ENCODE measurements around the gene VAPB. TPM values are rescaled to one million over a fixed set of nuclear protein-coding genes. Genes with fewer than 3 reads are reported as not detected.

VAPB gene
- total and polyA plus RNA-seq, 10 donors, result 11.2 to 32.5 (median 23.3) TPM

DNA sequence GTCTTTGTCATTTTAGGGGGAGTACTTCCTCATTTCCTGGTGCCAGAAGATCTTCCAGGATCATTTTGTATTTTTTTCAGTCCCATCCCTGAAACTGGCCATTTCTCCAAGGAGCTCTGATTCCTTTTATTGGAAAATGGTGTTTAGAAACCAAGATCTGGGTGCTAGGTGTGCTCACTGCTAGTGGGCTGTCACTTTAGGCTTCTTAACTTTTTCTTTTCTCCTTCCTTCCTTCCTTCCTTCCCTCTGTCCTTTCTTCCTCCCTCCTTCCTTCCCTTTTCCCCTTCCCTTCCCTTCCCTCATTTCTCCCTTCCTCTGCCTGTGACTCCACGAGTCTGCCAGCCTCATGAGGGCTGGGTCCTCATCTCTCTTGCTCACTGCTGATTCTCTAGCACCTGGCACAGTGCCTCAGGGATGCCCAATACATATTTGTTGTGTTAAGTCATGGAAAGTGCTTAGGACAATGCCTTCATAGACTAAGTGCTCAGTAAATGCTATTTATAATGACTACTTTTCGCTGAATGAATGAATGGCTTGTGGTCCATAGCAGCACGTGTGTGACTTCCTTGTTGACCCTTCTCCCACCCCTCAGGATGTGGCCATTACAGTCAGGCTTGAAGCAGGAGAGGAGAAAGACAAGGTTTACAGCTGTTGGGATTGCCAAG is 89.2 kb downstream of the VAPB start:
- peaks cover 0 to 10% (median 0%) of the 10 kb centered on the region in 7 donors for H3K27me3 ChIP-seq (replicated peaks in 1 of 7)
- H3K4me1 ChIP-seq, result no peaks in the 10 kb centered on the region
- DNase-seq, result no peak
- no peak overlapping the region for H3K4me3 ChIP-seq
- H3K9me3 ChIP-seq, result peaks cover 0 to 23% (median 14%) of the 10 kb centered on the region in 8 donors
- WGBS, 5 donors, result 76 to 91% (median 84%) methylated on average over 3 of the region's 3 CpGs
- no peaks in the 10 kb centered on the region for H3K36me3 ChIP-seq
- intact Hi-C loops (cut with DNase I; ENCODE audit: low total_unique reads), result no loop called here
- no peak overlapping the region for H3K27ac ChIP-seq
- TF ChIP-seq, protein P1, sequence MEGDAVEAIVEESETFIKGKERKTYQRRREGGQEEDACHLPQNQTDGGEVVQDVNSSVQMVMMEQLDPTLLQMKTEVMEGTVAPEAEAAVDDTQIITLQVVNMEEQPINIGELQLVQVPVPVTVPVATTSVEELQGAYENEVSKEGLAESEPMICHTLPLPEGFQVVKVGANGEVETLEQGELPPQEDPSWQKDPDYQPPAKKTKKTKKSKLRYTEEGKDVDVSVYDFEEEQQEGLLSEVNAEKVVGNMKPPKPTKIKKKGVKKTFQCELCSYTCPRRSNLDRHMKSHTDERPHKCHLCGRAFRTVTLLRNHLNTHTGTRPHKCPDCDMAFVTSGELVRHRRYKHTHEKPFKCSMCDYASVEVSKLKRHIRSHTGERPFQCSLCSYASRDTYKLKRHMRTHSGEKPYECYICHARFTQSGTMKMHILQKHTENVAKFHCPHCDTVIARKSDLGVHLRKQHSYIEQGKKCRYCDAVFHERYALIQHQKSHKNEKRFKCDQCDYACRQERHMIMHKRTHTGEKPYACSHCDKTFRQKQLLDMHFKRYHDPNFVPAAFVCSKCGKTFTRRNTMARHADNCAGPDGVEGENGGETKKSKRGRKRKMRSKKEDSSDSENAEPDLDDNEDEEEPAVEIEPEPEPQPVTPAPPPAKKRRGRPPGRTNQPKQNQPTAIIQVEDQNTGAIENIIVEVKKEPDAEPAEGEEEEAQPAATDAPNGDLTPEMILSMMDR (IDR thresholded peaks at IDR 0.05 in 8 of 11, conservative IDR thresholded peaks at IDR 0.05 in 3 of 11), result no peak
- TF ChIP-seq POLR2AphosphoS5 (IDR thresholded peaks at IDR 0.05) (no peak), POLR2A (IDR thresholded peaks at IDR 0.05) (no peak)

DNA sequence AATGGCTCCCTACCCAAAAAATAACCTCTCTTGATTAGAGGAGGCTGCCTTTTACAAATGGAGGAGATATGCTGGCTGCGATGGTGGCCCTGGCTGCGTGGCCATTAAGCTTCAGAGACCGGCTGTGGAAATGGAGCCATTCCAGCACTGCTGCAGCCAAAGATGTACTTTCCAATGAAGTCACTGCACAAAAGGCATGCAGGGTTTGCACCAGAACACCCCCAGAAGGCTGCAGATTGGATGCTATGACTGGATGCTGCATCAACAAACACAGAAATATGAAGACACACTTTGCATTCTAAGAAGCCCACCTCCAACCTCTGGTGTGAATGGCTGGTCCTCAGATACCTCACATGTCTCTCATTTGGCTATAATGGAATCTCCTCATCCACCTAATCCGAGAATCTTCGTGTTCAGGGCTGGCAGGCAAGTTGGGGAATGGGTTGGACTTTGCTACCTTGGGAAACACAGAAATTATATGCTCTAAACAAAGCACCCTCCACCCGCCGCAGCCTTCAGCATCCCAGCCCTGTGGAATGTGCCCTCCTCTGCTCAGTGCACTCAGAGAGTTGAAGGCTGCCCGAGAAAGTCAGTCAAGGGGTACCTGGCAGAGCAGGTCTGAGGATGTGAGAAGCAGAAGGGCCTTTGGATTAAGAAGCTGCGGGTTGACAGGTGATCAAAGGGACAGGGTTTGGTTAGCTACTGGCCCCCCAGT is 90.9 kb downstream of the VAPB start:
- 76 to 92% (median 89%) methylated on average over 9 of the region's 9 CpGs for WGBS, 5 donors
- H3K4me3 ChIP-seq, result no peak overlapping the region
- TF ChIP-seq, protein P1 (IDR thresholded peaks at IDR 0.05 in 8 of 11, conservative IDR thresholded peaks at IDR 0.05 in 3 of 11), result no peak
- TF ChIP-seq POLR2A (IDR thresholded peaks at IDR 0.05) (no peak), POLR2AphosphoS5 (IDR thresholded peaks at IDR 0.05) (no peak)
- no peaks in the 10 kb centered on the region for H3K36me3 ChIP-seq
- H3K27ac ChIP-seq, result no peak overlapping the region
- intact Hi-C loops (cut with DNase I; ENCODE audit: low total_unique reads), result no loop called here
- H3K4me1 ChIP-seq, result no peaks in the 10 kb centered on the region
- DNase-seq, result no peak
- peaks cover 0 to 10% (median 0%) of the 10 kb centered on the region in 7 donors for H3K27me3 ChIP-seq (replicated peaks in 1 of 7)
- peaks cover 0 to 28% (median 19%) of the 10 kb centered on the region in 8 donors for H3K9me3 ChIP-seq

DNA sequence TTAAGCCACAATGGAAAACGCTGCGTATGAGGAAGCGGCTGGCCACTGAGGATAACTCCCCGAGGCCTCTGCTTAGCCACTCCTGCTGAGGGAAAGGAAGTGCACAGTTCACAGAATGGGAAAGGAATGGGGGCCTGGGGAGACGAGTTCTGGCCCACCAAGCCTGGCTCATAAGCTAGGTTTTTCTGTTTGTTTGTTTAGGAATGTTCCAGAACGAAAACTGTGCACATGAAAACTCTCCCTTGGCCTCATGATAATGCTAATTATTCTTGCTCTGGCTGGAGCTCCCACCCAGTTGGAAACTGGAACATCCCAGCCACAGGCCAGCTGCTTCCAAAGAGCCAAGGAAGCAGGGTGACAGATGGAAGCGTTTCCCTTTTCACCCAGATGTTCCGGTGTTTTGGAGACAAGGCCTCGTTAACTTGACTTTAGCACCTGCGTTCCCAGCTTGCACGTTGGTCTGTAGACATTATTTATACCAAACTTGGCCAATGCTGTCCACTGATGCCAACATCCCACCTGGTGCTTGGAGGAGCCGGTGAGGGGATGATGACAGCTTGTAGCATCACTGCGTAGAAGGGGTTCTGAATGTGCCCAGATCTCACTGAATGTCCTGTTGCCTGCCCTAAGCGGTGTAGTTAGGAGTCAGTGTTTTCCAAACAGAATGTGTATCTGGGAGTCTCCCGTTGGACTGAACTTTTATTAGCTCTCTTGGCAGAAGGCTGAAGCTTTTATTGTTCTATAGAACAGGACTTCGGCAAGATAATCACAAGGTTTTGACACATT is 91.7 kb downstream of the VAPB start:
- 77 to 85% (median 80%) methylated on average over 16 of the region's 16 CpGs for WGBS, 5 donors
- peaks cover 0 to 10% (median 0%) of the 10 kb centered on the region in 7 donors for H3K27me3 ChIP-seq (replicated peaks in 1 of 7)
- no peak for DNase-seq
- TF ChIP-seq, protein P1 (IDR thresholded peaks at IDR 0.05 in 8 of 11, conservative IDR thresholded peaks at IDR 0.05 in 3 of 11), result no peak
- no peak for TF ChIP-seq POLR2AphosphoS5 (IDR thresholded peaks at IDR 0.05)
- no peak for TF ChIP-seq POLR2A (IDR thresholded peaks at IDR 0.05)
- peaks cover 0 to 36% (median 27%) of the 10 kb centered on the region in 8 donors for H3K9me3 ChIP-seq
- no peak overlapping the region for H3K27ac ChIP-seq
- no peaks in the 10 kb centered on the region for H3K4me1 ChIP-seq
- no peak overlapping the region for H3K4me3 ChIP-seq
- H3K36me3 ChIP-seq, result no peaks in the 10 kb centered on the region
- intact Hi-C loops (cut with DNase I; ENCODE audit: low total_unique reads), result no loop called here
